Adrenal gland (tissue), 12 donors: ENCODE results near the gene KRTAP4-11. TPM values are rescaled to one million over a fixed set of nuclear protein-coding genes. Genes with fewer than 3 reads are reported as not detected.
"Not testable (repeated sequence)": the region's sequence is repeated elsewhere in the genome, so short reads cannot be mapped to it uniquely, and the experiment has no call there.

Source experiments
- DNase-seq, 7 donors: peaks; one replicate each; pipeline ENCODE4 v3.0.0-alpha.2; 2019 to 2020
- H3K27ac ChIP-seq, 5 donors: fragments of 200-600 bp; sonication (generic) in 4 of 5; 1 replicate in 3 of 5; 2 replicates in 2 of 5; pipeline versions ENCODE4 v1.5.1 to v1.8.0; 2016 to 2020; ENCODE audit warnings: mild to moderate bottlenecking in 1 of 5
- H3K27me3 ChIP-seq: fragments of 200-600 bp; 2 replicates; pipeline ENCODE4 v1.8.0; 2021
- H3K36me3 ChIP-seq, 2 donors: fragments of 200-600 bp; replicated peaks in 1 of 2; 1 replicate in 1 of 2; 2 replicates in 1 of 2; pipeline versions ENCODE4 v1.5.1 to v1.8.0; 2018 to 2022
- H3K4me1 ChIP-seq, 2 donors: fragments of 200-600 bp; replicated peaks in 1 of 2; 1 replicate in 1 of 2; 2 replicates in 1 of 2; pipeline versions ENCODE4 v1.5.1 to v1.8.0; 2018 to 2021
- H3K4me3 ChIP-seq, 4 donors: fragments of 200-600 bp; sonication (generic) in 3 of 4; one replicate each; pipeline ENCODE4 v1.5.1; 2016 to 2018
- H3K9me3 ChIP-seq, 3 donors: fragments of 200-600 bp; sonication (generic) in 1 of 3; replicated peaks in 1 of 3; 1 replicate in 2 of 3; 2 replicates in 1 of 3; pipeline versions ENCODE4 v1.5.1 to v1.8.0; 2016 to 2021
- CTCF ChIP-seq, 6 experiments: fragments of 450-650 bp in 4 of 6; fragments of 200-600 bp in 2 of 6; sonication (generic) in 1 of 6; IDR thresholded peaks; 1 replicate in 5 of 6; 2 replicates in 1 of 6; pipeline versions ENCODE4 v1.5.1 to v1.8.0; 2016 to 2021; ENCODE audit warnings: antibody characterized with exemption in 6 of 6, mild to moderate bottlenecking in 2 of 6, moderate library complexity in 1 of 6
- POLR2A ChIP-seq, 2 donors: fragments of 450-650 bp; IDR thresholded peaks; one replicate each; pipeline ENCODE4 v1.6.1; 2017; ENCODE audit warnings: antibody characterized with exemption in 2 of 2, mild to moderate bottlenecking in 2 of 2, moderate library complexity in 1 of 2
- WGBS, 4 donors: extraction: QIAGEN DNeasy Blood & Tissue Kit in 2 of 4; methylation state at CpG; one replicate each; pipeline versions ENCODE4 v1.1.5 to v1.1.7; 2013 to 2017; 5-methylcytosine and 5-hydroxymethylcytosine counted together
- intact Hi-C, 2 donors: fragments of 100-400 bp; cut with DNase I; formaldehyde crosslinking; loops; one replicate each; pipeline versions ENCODE4 v1.14.1 to v1.15.0; 2022 to 2023
- polyA plus RNA-seq, 3 donors: library from polyadenylated mRNA; stranded (reverse); fragments of 200-250 nt in 2 of 3; fragments of 350-450 nt in 1 of 3; fragmentation: Illumina TruSeq in 1 of 3; extraction: RNeasy Lipid Tissue Mini Kit (QIAGEN cat#74804) in 1 of 3; gene quantifications; one replicate each; pipeline ENCODE4 v1.2.3, GENCODE V29; 2013 to 2014
- total RNA-seq, 9 donors: library from RNA; depleted of rRNA in 4 of 9; stranded (reverse); fragments of >200 nt in 4 of 9; fragments of 120-200 nt in 1 of 9; fragmentation: NEBNext Ultra II Directional in 1 of 9; extraction: Animal tissue kit (Norgen Biotek cat#: 25700) in 1 of 9; gene quantifications; one replicate each; pipeline versions ENCODE4 v1.1.0 to v1.2.4, GENCODE V29; 2013 to 2023
- donor health status: healthy with polysubstance abuse.
- donor health status: Bipolar disorder and iron deficiency.
- donor health status: DM: yes; HTN: yes; CAD: no.
- donor health status: DM: no; HTN: no; CAD: no.
- donor health status: DM: no; HTN: no; CAD: no.
- donor health status: DM: yes; HTN: yes; CAD: no.

Gene KRTAP4-11
- total and polyA plus RNA-seq, 12 donors: not detected

- intact Hi-C loops: no loop called here
- WGBS, 4 donors: 72 to 88% (median 73%) methylated on average over 2 of the region's 2 CpGs
Observed at GRCh38 chr17:41121742-41122141, 3.6 kb upstream of the KRTAP4-11 start.

DNA sequence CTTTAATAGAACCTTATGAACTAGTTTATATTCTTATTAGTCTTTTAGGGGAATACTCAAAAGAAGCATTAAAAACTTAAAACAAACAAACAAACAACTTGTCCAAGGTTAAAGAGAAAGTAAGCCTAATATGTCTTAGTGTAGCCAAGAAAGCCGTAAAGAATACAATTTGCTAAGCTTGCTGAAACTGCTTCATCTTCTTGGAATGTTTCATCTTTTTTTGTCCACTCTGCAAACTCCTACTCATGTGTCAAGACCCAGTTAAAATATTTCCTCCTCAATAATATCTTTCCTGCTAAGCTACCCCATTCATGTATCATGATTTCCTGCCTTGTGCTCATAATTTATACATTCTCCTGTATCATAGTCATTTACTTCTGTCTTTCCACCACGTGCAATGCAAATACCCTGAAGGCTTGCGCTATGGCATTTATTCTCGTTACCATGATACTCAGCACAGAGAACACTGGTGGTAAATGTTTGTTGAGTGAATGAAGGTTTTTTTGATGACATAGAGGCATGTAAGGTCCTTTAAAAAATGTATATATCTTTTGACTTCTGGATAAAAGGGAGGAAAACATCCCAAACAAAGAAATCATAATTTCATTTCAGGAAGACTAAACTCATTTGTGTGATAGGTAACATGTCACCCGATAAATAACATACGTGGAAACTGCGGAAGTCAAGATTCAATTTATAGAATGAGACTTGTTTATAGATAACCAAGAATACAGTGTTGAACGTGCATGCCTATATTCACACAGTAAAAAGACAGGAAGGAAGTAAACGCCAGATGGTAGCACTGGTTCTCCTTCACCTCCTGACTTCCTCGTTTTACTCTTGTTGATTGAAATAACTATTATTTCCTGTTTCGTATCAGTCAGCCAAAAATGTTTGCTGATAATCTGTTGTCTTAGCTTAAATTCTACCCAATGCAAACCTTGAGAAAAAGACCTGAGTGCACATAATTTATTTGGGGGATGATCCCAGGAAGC lies 1.8 kb upstream of the KRTAP4-11 start:
- H3K36me3 ChIP-seq, H3K27me3 ChIP-seq, H3K27ac ChIP-seq, intact Hi-C loops, H3K9me3 ChIP-seq, H3K4me1 ChIP-seq, DNase-seq, H3K4me3 ChIP-seq: not testable (repeated sequence)
- WGBS, 4 donors: 47 to 52% (median 50%) methylated on average over 11 of the region's 11 CpGs

More at GRCh38 chr17:41121742-41122141, 3.6 kb upstream of the KRTAP4-11 start:
- Histone ChIP-seq H3K9me3 (no peaks in the 10 kb centered on the region), H3K4me1 (no peaks in the 10 kb centered on the region), H3K27ac (no peak overlapping the region), H3K27me3 (peaks cover 3% of the 10 kb centered on the region), H3K36me3 (no peaks in the 10 kb centered on the region), H3K4me3 (no peak overlapping the region)
- no peak for DNase-seq
- no peak for TF ChIP-seq POLR2A (IDR thresholded peaks at IDR 0.05)
- TF ChIP-seq CTCF (IDR thresholded peaks at IDR 0.05): no peak

- H3K9me3 ChIP-seq: no peaks in the 10 kb centered on the region
- peaks cover 3% of the 10 kb centered on the region for H3K27me3 ChIP-seq
- no peaks in the 10 kb centered on the region for H3K36me3 ChIP-seq
- intact Hi-C loops: no loop called here
- TF ChIP-seq CTCF (IDR thresholded peaks at IDR 0.05) (no peak), POLR2A (IDR thresholded peaks at IDR 0.05) (no peak)
- no peak for DNase-seq
- H3K4me3 ChIP-seq: no peak overlapping the region
- no peaks in the 10 kb centered on the region for H3K4me1 ChIP-seq
- WGBS, 4 donors: 84 to 90% (median 85%) methylated on average over 4 of the region's 4 CpGs
- no peak overlapping the region for H3K27ac ChIP-seq
Observed at GRCh38 chr17:41118721-41119120, 548 bp upstream of the KRTAP4-11 start.

- no peak for DNase-seq
Observed at GRCh38 chr17:41116297-41116696, 1.9 kb downstream of the KRTAP4-11 start.

More at GRCh38 chr17:41116297-41116696, 1.9 kb downstream of the KRTAP4-11 start:
- TF ChIP-seq CTCF (IDR thresholded peaks at IDR 0.05) (no peak), POLR2A (IDR thresholded peaks at IDR 0.05) (no peak)
- Histone ChIP-seq H3K27me3 (peaks cover 3% of the 10 kb centered on the region), H3K4me1 (no peaks in the 10 kb centered on the region), H3K4me3 (no peak overlapping the region), H3K9me3 (peaks cover 0 to 5% (median 0%) of the 10 kb centered on the region in 3 donors), H3K36me3 (no peaks in the 10 kb centered on the region), H3K27ac (no peak overlapping the region)
- intact Hi-C loops: no loop called here
- WGBS, 4 donors: 51 to 69% (median 57%) methylated on average over 5 of the region's 5 CpGs
